Measurements from ENCODE around the gene NHS.

DNA sequence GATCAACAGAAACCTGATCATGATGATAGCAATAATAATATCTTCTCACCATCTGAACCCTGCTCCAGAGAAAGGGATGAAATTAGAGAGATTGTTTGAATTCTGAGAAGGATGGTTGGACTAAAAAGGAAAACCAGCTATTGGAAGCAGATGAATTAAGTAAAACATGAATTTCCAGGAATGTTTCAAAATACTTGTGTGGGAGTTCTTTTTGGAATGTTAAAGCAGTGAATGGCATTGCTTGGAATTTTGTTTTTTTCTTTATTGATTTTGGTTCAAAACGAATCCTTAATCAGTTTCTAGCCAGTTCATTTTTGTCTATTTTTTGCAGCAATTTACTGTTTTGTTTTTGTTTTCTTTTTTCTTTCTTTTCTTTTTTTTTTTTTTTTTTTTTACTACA is 150.3 kb downstream of the NHS start:
- TF ChIP-seq, protein P1, sequence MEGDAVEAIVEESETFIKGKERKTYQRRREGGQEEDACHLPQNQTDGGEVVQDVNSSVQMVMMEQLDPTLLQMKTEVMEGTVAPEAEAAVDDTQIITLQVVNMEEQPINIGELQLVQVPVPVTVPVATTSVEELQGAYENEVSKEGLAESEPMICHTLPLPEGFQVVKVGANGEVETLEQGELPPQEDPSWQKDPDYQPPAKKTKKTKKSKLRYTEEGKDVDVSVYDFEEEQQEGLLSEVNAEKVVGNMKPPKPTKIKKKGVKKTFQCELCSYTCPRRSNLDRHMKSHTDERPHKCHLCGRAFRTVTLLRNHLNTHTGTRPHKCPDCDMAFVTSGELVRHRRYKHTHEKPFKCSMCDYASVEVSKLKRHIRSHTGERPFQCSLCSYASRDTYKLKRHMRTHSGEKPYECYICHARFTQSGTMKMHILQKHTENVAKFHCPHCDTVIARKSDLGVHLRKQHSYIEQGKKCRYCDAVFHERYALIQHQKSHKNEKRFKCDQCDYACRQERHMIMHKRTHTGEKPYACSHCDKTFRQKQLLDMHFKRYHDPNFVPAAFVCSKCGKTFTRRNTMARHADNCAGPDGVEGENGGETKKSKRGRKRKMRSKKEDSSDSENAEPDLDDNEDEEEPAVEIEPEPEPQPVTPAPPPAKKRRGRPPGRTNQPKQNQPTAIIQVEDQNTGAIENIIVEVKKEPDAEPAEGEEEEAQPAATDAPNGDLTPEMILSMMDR (IDR thresholded peaks at IDR 0.05 in 2 of 3, conservative IDR thresholded peaks at IDR 0.05 in 1 of 3; ENCODE audit: borderline replicate concordance in 1 of 3, insufficient read depth in 1 of 3, low read depth in 2 of 3, low read length in 2 of 3), result no peak
- TF ChIP-seq RAD21 (IDR thresholded peaks at IDR 0.05; ENCODE audit: low read depth) (no peak), SP1 (IDR thresholded peaks at IDR 0.05; ENCODE audit: low read depth) (no peak), CBX3 (IDR thresholded peaks at IDR 0.05; ENCODE audit: low read depth) (no peak), EZH2 (IDR thresholded peaks at IDR 0.05) (no peak), SIN3A (IDR thresholded peaks at IDR 0.05; ENCODE audit: low read depth) (no peak), ZNF274 (IDR thresholded peaks at IDR 0.05; ENCODE audit: low read depth, low read length) (no peak), POLR2A (IDR thresholded peaks at IDR 0.05; ENCODE audit: borderline replicate concordance, extremely low read depth, insufficient read depth, insufficient read length) (no peak), POLR2AphosphoS5 (IDR thresholded peaks at IDR 0.05; ENCODE audit: low read depth, low read length) (no peak), YY1 (IDR thresholded peaks at IDR 0.05; ENCODE audit: extremely low read depth, insufficient replicate concordance, low read depth, low read length) (no peak), EZH2phosphoT487 (IDR thresholded peaks at IDR 0.05; ENCODE audit: borderline replicate concordance) (no peak), SRF (IDR thresholded peaks at IDR 0.05; ENCODE audit: low read depth) (no peak)
- TF ChIP-seq, protein P2, sequence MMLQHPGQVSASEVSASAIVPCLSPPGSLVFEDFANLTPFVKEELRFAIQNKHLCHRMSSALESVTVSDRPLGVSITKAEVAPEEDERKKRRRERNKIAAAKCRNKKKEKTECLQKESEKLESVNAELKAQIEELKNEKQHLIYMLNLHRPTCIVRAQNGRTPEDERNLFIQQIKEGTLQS (IDR thresholded peaks at IDR 0.05), result no peak
- TF ChIP-seq, protein P3, sequence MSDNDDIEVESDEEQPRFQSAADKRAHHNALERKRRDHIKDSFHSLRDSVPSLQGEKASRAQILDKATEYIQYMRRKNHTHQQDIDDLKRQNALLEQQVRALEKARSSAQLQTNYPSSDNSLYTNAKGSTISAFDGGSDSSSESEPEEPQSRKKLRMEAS (IDR thresholded peaks at IDR 0.05), result no peak
